Measurements from ENCODE around the gene FOXN3.

Gene FOXN3

DNA sequence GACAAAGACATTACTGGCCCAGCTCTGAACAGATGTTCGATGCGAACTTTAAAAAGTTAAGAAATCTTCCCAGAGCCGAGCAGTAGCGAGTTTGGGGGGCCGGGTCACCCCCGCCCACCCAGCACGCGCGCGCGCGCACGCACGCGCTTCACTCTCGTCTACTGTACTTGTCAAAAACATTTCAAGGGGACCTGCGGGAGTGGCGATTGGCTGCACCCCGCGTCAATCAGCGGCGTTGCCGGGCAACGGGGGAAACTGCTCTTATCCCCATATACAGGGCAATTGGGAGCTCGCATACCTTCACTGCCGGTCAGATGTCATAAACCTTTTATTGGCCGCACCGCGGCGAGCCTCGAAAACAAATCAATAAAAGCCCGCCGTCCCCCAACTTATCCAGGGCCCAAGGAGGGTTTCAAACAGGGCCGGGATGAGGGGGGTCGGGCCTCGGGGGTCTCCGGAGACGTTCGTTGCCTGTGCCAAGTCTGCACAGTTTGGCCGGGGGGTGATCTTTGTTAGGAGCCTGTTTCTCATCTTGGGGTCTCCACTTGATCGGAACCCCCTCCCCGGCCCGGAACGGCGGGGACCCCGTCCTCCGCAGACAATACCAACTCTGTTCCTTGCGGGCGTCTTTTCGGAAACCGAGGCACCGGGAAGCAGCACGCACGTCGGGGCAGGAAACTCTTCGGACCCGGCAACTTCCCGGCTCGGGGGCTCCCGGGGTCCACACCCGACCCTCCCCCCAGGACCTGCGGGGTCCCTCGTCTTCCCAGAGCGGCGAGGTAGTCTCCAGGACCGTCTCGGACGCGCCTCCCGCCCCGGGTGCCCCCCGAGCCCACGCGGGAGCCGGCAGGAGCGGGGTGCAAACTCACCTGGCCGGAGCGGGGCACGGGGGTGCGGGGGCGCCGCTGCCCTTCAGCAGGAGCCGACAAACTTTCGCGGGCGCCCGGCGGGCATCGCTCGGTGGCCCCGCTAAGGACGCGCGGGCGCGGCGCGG, 734 bp downstream of the FOXN3 start:
- CTCF ChIA-PET = interaction anchor here (1.3 kb wide), 1 partner anchor 238 kb away, joined by 4 read pairs; no protein-coding TSS in a partner anchor

DNA sequence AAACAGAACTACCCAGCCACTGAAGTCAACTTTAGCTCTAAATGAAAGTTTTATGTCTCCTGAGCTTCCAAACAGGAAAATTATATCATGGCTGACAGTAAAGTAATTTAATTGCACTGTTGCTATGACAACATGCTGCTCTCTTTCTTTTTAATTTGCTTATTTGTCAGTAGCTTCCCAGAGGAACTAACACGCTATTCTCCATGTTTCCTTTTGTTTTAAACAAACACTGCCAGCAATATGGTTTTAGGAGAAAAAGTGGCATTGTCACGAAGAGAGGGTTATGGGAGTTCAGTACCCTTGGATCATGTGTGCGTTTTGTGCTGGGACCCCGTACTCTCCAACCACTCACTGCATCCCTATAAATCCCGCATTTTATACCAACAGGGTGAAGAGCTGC, 1.9 kb downstream of the FOXN3 start:
- ChIA-PET CTCF (interaction anchor here (1.3 kb wide), 1 partner anchor 237 kb away, joined by 4 read pairs; no protein-coding TSS in a partner anchor), POLR2A (interaction anchor here (1.0 kb wide), 1 partner anchor 9 kb away, joined by 4 read pairs; no protein-coding TSS in a partner anchor)
- TF ChIP-seq FOXM1 (IDR thresholded peaks at IDR 0.05; ENCODE audit: borderline replicate concordance) (no peak), HDGF (IDR thresholded peaks at IDR 0.05; ENCODE audit: borderline replicate concordance) (no peak), SP1 (IDR thresholded peaks at IDR 0.05) (no peak), BHLHE40 (IDR thresholded peaks at IDR 0.05; ENCODE audit: borderline replicate concordance) (no peak), PKNOX1 (IDR thresholded peaks at IDR 0.05) (no peak), CTBP1 (IDR thresholded peaks at IDR 0.05; ENCODE audit: borderline replicate concordance) (no peak), LEF1 (IDR thresholded peaks at IDR 0.05; ENCODE audit: borderline replicate concordance) (no peak), TARDBP (IDR thresholded peaks at IDR 0.05) (no peak), NFRKB (IDR thresholded peaks at IDR 0.05) (no peak), SUZ12 (IDR thresholded peaks at IDR 0.05) (no peak), FOXK2 (IDR thresholded peaks at IDR 0.05) (no peak), FOXA1 (IDR thresholded peaks at IDR 0.05) (no peak), ZNF384 (IDR thresholded peaks at IDR 0.05) (no peak), L3MBTL2 (conservative IDR thresholded peaks at IDR 0.05) (no peak), ELF4 (IDR thresholded peaks at IDR 0.05) (no peak), ARNT (IDR thresholded peaks at IDR 0.05) (no peak)
- DNase-seq (ENCODE audit: extremely low spot score) = no peak

More for the DNA sequence above, 734 bp downstream of the FOXN3 start:
- DNase-seq (ENCODE audit: extremely low spot score) = peak; percentile 96
- TF ChIP-seq SP1 (IDR thresholded peaks at IDR 0.05) (no peak), L3MBTL2 (conservative IDR thresholded peaks at IDR 0.05) (0 out of 2 replicates have a peak, but pooled peaks have one; percentile 33), PKNOX1 (IDR thresholded peaks at IDR 0.05) (peak; percentile 99)
- POLR2A ChIA-PET = interaction anchor here (1.0 kb wide), 1 partner anchor 10 kb away, joined by 4 read pairs; no protein-coding TSS in a partner anchor

- no peak for TF ChIP-seq SP1 (IDR thresholded peaks at IDR 0.05)
- no peak for TF ChIP-seq PKNOX1 (IDR thresholded peaks at IDR 0.05)
- no peak for TF ChIP-seq CTBP1 (IDR thresholded peaks at IDR 0.05; ENCODE audit: borderline replicate concordance)
- TF ChIP-seq LEF1 (IDR thresholded peaks at IDR 0.05; ENCODE audit: borderline replicate concordance) = no peak
- no peak for TF ChIP-seq L3MBTL2 (conservative IDR thresholded peaks at IDR 0.05)
- TF ChIP-seq FOXA1 (IDR thresholded peaks at IDR 0.05) = no peak
- TF ChIP-seq ARNT (IDR thresholded peaks at IDR 0.05) = no peak
- no peak for TF ChIP-seq TARDBP (IDR thresholded peaks at IDR 0.05)
- TF ChIP-seq FOXK2 (IDR thresholded peaks at IDR 0.05) = no peak
- no peak for TF ChIP-seq ELF4 (IDR thresholded peaks at IDR 0.05)
- TF ChIP-seq SUZ12 (IDR thresholded peaks at IDR 0.05) = no peak
- TF ChIP-seq BHLHE40 (IDR thresholded peaks at IDR 0.05; ENCODE audit: borderline replicate concordance) = no peak
- TF ChIP-seq FOXM1 (IDR thresholded peaks at IDR 0.05; ENCODE audit: borderline replicate concordance) = no peak
- TF ChIP-seq HDGF (IDR thresholded peaks at IDR 0.05; ENCODE audit: borderline replicate concordance) = no peak
- no peak for TF ChIP-seq NFRKB (IDR thresholded peaks at IDR 0.05)
- no peak for TF ChIP-seq ZNF384 (IDR thresholded peaks at IDR 0.05)
- POLR2A ChIA-PET = no interaction called here
- CTCF ChIA-PET = no interaction called here
- DNase-seq (ENCODE audit: extremely low spot score) = no peak
Measured at GRCh38 chr14:89411976-89412375, 5.1 kb downstream of the FOXN3 start.

DNA sequence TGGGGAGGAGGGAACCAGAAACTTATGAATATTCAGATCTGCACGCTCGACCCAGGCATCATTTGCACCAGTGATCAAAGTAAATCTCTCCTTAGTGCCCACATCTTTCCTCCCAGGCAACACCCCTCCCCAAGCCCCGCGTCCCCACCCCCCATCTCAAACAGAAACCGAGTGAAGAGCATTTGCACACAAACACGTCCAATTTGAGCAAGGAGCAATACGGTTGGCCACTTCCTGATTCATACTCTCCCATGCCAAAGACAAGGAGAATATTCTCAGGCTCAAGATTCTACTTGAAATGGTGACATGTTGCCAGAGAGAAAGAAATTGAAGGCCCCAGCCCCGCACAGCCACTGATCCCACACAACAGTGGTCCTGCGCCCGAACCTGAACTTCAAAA, 7.1 kb downstream of the FOXN3 start:
- TF ChIP-seq FOXA1 (IDR thresholded peaks at IDR 0.05) (no peak), FOXK2 (IDR thresholded peaks at IDR 0.05) (no peak), ZNF384 (IDR thresholded peaks at IDR 0.05) (no peak), SP1 (IDR thresholded peaks at IDR 0.05) (no peak), TARDBP (IDR thresholded peaks at IDR 0.05) (no peak), LEF1 (IDR thresholded peaks at IDR 0.05; ENCODE audit: borderline replicate concordance) (no peak), SUZ12 (IDR thresholded peaks at IDR 0.05) (no peak), BHLHE40 (IDR thresholded peaks at IDR 0.05; ENCODE audit: borderline replicate concordance) (no peak)
- no peak for DNase-seq (ENCODE audit: extremely low spot score)
- ChIA-PET POLR2A (no interaction called here), CTCF (no interaction called here)

- TF ChIP-seq FOXM1 (IDR thresholded peaks at IDR 0.05; ENCODE audit: borderline replicate concordance) (no peak), PKNOX1 (IDR thresholded peaks at IDR 0.05) (no peak), NFRKB (IDR thresholded peaks at IDR 0.05) (no peak), LEF1 (IDR thresholded peaks at IDR 0.05; ENCODE audit: borderline replicate concordance) (no peak), SP1 (IDR thresholded peaks at IDR 0.05) (no peak), BHLHE40 (IDR thresholded peaks at IDR 0.05; ENCODE audit: borderline replicate concordance) (no peak), ELF4 (IDR thresholded peaks at IDR 0.05) (no peak), CTBP1 (IDR thresholded peaks at IDR 0.05; ENCODE audit: borderline replicate concordance) (no peak), SUZ12 (IDR thresholded peaks at IDR 0.05) (no peak), HDGF (IDR thresholded peaks at IDR 0.05; ENCODE audit: borderline replicate concordance) (no peak), ARNT (IDR thresholded peaks at IDR 0.05) (no peak), L3MBTL2 (conservative IDR thresholded peaks at IDR 0.05) (no peak), ZNF384 (IDR thresholded peaks at IDR 0.05) (no peak), FOXK2 (IDR thresholded peaks at IDR 0.05) (no peak), FOXA1 (IDR thresholded peaks at IDR 0.05) (no peak), TARDBP (IDR thresholded peaks at IDR 0.05) (no peak)
- ChIA-PET CTCF (no interaction called here), POLR2A (no interaction called here)
- DNase-seq (ENCODE audit: extremely low spot score) = no peak
Measured at GRCh38 chr14:89408907-89409700, 7.9 kb downstream of the FOXN3 start.
